ENCODE measurements around the gene RUFY4.

Gene RUFY4

GRCh38 chr2:218060950-218061660 is 7.9 kb upstream of the RUFY4 start:
- in situ Hi-C loops (cut with MboI; ENCODE audit: low sequenced_read_pairs): no loop called here

DNA sequence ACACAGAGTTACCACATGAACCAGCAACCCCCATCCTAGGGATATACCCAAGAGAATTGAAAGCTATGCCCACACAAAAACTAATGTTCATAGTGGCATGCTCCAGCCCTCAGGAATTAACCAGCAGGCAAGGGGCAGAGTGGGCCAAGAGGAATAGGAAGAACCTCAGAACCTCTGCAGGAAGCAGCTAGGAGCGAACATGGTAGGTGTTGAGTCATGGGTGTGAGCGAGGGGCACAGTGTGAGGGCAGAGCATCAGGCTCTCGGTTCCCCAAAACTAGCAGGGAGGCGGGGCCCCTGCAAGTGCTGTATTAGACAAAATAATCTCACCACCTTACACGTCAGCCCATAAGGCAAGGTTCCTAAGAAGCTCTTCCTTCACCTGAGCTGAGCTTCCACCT is 5.6 kb upstream of the RUFY4 start:
- in situ Hi-C loops (cut with MboI; ENCODE audit: low sequenced_read_pairs): no loop called here

DNA sequence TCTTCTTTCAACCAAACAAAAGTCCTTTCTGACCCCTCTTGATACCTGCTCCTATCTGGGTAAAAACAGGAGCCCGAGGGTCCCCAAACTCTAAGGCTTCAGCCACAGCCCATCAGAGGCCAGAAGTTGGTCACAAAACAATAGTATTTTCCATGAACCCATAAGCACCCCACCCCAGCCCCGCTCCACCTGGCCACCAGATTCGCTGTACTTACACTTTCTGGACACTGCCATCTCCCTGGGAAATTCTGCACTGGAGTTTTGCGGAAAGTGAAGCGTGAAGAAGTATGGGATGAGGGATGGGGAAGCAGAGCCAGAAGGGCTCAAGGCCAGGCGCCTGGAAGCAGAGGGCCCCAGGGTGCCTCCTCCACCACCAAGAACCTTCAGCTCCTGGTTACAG is 5.2 kb upstream of the RUFY4 start:
- in situ Hi-C loops (cut with MboI; ENCODE audit: low sequenced_read_pairs): no loop called here

DNA sequence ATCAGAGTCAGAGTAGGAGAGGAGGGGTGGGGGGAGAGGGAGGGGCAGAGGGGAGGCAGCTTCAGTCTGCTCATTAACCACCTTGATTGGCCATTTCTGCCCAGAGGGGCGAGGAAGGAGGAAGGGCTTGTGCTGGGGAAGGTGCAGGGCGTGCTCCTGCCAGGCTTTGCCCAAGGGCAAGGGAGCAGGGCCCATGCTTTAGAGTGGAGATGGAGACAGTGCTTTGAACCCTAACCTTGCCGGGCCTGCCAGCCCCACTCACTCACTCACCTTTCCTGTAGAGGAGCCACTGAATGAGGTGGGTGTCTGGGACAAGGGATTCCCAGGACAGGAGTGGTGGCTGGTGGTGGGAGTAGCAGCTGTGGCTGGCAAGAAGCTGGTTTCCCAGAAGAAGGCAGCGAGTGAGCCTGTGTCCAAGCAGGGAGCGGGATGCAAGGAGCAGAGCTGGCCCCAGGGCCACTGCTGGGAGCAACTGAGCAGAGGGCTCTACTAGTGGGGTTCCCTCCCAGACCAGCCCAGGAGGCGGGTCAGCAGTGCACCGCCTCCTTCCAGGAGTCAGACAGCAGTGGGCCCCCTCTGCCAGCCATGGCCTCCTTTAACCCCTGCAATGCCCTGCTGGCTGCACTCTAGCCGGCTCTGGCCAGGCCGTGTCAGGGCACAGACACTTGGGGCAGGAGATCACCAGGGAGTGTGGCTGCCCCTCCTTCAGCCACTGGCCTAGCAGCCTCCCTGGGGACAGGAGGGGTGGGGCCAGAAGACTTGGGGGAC is 3.6 kb upstream of the RUFY4 start:
- in situ Hi-C loops (cut with MboI; ENCODE audit: low sequenced_read_pairs): no loop called here

GRCh38 chr2:218066926-218067515 is 2.0 kb upstream of the RUFY4 start:
- in situ Hi-C loops (cut with MboI; ENCODE audit: low sequenced_read_pairs): no loop called here

DNA sequence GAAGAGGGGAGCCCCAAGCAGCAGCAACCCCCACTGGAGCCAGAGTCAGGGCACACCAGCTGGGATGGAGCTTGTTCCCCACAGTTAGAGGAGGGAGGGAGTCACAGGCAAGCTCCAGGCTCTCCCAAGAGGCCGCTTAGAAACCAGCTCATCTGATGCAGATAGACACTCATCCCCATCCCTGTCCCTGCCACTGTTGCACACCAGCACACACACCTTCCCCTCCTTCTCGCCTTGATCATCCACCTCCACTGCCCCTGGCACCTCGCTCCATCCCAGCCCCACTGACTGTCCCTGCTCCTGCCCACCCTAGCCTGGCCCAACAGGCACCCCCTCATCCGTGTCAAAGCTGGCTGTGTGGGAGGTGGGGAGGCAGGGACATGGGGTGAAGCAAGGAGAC is 1.5 kb upstream of the RUFY4 start:
- in situ Hi-C loops (cut with MboI; ENCODE audit: low sequenced_read_pairs): no loop called here

DNA sequence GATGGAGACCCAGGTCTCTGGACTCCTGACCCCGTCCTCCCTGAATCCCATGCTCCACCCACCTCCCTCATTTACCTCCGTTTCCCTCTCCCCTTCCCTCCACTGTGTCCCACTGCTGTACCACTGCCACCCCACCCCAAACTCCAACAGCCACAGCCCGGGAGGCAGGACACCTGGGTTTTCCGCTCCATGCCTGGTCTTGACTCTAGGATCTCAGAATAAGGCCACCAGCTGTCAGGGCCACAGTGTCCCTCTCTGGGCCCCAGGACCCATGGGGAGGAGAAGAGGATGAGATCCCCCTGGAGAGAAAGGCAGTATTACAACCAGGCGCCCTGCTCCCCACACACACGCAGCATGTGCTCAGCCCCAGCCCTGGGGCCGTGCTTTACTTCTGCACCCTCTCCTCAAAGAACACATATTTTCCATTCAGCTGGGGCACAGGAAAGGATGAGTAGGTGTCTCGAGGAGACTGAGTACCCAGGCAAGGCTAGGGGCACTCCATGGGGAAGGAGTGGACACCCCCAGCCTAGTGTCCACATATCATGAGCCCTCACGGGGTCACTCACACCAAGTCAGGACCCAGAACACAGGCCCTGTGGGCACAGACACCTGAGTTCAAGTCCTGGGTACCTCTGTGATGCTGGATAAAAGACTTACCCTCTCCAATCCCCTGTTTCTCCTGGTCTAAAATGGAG is 700 bp downstream of the RUFY4 start:
- in situ Hi-C loops (cut with MboI; ENCODE audit: low sequenced_read_pairs): no loop called here

GRCh38 chr2:218070587-218070986 is 1.5 kb downstream of the RUFY4 start:
- in situ Hi-C loops (cut with MboI; ENCODE audit: low sequenced_read_pairs): no loop called here

- in situ Hi-C loops (cut with MboI; ENCODE audit: low sequenced_read_pairs): no loop called here
These were observed 2.3 kb downstream of the RUFY4 start for GRCh38 chr2:218071218-218071937.

- in situ Hi-C loops (cut with MboI; ENCODE audit: low sequenced_read_pairs): no loop called here
These were observed 2.9 kb downstream of the RUFY4 start for GRCh38 chr2:218072002-218072401.

- in situ Hi-C loops (cut with MboI; ENCODE audit: low sequenced_read_pairs): no loop called here
These were observed 3.5 kb downstream of the RUFY4 start for GRCh38 chr2:218072478-218073024.

- in situ Hi-C loops (cut with MboI; ENCODE audit: low sequenced_read_pairs): no loop called here
These were observed 4.1 kb downstream of the RUFY4 start for GRCh38 chr2:218073185-218073584.

- in situ Hi-C loops (cut with MboI; ENCODE audit: low sequenced_read_pairs): no loop called here
These were observed 5.0 kb downstream of the RUFY4 start for GRCh38 chr2:218074031-218074430.

DNA sequence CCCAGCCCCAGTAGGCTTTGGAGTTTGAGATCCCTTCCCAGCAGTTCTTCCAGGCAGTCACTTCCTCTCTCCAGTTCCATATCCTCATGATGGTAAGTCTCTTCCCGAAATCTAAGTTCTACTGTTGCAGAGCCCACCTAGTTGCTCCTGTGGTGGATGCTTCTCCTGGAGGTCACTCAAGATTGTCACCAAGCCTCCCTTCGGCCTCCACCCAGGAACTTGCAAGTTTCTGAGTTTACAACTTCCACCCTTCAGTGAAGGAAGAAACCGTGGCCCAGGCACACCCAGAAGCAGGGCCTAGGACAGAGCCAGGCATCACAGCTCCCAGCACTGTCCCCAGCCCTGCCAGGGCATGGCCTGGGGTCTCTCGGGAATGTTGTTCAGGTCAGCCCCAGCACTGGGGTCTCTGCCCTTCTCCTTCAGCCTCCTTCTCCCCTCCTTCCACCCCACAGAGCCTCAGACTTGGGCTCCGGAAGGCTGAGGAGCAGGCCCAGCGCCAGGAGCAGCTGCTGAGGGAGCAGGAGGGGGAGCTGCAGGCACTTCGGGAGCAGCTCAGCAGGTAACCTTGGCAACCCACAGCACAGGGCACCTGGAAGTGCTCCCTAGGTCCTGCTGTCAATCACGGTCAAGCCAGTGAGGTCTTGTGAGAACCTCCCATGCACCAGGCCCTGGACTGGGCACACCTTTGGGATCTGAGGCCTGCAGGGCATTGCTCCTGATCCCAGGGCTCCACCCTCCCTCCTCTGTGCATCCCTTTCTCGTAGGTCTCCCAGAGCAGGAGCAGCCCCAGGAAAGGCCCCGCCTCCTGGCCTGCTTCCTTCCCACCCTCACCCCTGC is 7.1 kb downstream of the RUFY4 start:
- in situ Hi-C loops (cut with MboI; ENCODE audit: low sequenced_read_pairs): no loop called here

GRCh38 chr2:218077464-218078216 is 8.6 kb downstream of the RUFY4 start:
- in situ Hi-C loops (cut with MboI; ENCODE audit: low sequenced_read_pairs): no loop called here

DNA sequence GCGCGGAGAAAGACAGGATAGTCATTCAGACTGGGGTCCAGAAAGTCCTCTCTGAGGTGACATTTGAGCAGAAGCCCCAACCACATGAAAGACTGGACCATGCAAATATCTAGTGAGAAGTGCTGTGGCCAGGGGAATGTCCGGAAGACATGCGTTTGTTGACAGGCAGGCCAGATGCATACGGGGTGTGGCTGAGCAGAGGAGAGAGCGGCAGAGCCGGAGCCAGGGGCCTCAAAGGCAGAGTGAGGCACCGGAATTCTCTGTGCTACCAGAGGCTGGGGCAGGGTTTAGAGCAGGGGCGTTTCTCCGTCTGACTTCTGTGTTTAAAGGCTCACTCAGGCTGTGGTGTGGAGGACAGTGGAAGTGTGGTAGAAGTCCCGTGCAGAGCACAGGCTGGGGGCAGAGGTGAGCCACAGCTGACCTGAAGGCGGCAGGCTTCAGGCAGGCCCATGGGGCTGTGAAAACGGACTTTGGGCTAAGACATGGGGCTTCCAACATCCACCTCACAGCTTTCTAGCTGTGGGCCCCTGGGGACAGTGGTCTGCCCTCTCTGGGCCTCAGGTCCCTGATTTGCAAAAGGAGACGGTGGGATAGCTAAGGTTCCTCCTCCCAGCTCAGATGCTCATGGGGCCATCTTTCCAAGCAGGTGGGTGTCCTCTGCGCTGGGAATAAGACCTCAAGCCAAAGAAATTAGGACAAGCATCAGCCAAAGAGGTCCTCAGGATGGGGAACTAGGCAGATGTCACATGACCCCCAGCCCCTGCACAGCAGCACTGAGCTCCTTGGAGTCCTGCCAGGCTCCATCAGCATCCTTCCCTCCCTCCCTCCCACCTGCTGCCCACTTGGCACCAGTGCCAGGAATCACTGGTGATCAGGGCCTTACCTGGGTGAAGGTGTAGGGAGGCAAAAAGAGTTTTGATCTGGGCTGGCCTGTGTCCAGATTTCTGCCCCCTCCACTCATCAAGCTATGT is 11.2 kb downstream of the RUFY4 start:
- in situ Hi-C loops (cut with MboI; ENCODE audit: low sequenced_read_pairs): no loop called here

DNA sequence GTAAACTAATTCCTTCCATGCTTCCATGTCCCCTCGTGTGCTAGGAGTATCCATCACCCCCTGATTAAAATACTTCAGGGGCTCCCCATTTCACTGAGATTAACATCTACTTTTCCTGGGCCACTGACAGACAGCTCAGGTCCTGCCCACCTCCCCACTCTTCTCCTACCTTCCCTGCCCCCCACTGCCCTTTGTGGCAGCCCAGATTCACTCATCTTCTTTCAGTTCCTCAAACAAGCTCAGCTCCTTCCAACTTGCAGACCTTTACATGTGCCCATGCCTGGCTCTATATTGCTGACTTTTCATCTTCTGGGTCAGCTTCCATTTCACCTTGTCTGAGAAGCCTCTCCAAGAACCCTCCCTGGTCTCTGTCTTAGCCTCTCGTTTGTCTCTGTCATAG is 12.0 kb downstream of the RUFY4 start:
- in situ Hi-C loops (cut with MboI; ENCODE audit: low sequenced_read_pairs): no loop called here

DNA sequence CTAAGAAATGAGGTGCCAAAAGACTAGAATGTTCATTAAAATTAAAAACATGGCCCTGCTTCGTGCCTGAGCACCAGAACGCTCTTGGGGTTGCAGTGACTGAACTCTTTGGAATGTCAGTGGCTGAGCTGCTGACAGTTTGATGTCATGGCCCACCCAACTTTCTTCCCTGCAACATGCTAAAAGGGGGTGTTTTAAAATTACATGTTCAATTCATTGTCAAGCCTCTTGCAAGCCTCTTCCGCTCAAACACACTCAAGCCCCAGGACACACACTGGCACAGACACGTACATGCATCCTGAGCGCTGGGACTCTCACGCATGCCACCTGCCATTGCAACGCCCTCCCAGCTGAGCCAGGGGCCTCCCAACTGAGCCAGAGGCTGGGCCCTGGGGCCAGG is 12.6 kb downstream of the RUFY4 start:
- in situ Hi-C loops (cut with MboI; ENCODE audit: low sequenced_read_pairs): no loop called here
